Hair follicular keratinocyte (primary cell): ENCODE measurements around the gene C22orf15. TPM values are rescaled to one million over a fixed set of nuclear protein-coding genes. Genes with fewer than 3 reads are reported as not detected.

Experiments used
- total RNA-seq: library from RNA; depleted of rRNA; stranded (reverse); fragments of >200 nt; gene quantifications from 2 replicates; pipeline ENCODE4 v1.2.3, GENCODE V29; 2015

C22orf15 gene, protein sequence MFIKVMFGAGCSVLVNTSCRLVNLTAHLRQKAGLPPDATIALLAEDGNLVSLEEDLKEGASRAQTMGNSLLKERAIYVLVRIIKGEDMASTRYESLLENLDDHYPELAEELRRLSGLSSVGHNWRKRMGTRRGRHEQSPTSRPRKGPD
- not detected in 2 replicates for total RNA-seq

DNA sequence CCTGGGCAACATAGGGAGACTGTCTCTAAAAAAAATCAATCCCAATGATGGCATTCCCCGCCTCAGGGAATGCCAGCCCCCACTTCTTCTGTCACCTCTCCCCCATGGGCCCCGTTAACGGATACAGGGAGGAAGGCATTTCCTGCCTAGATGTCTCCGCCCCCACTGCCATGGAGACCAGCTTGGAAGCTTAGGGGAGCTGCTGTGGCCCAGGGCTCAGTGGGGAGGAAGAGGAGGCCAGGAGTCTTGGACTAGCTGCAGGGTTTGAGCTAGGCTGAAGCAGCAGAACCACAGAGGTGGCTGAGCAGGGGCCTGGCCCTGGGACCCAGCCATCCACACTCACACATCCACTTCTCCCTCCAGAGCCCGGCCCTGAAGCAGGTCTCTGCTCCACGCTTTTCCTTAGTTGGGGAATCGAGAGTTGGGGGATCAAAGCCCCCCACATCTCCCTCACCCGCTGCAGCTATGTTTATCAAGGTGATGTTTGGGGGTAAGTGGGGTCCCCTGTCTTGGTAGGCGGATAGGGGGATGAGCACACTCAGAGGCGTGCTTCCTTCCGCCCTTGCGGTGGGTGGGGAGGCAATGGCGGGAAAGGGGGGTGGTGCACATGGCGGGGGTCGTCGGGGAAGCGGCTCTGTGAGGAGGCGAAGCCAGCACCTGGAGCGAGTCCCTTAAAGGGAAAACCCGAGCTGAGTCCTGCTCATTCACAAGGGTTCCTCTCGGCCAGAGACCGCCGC, at the start of gene C22orf15:
Gene C22orf15, plus strand, starts transcription at position 149 of the 737 bp plus-strand sequence. Its CDS starts 317 bp downstream, at position 466.

DNA sequence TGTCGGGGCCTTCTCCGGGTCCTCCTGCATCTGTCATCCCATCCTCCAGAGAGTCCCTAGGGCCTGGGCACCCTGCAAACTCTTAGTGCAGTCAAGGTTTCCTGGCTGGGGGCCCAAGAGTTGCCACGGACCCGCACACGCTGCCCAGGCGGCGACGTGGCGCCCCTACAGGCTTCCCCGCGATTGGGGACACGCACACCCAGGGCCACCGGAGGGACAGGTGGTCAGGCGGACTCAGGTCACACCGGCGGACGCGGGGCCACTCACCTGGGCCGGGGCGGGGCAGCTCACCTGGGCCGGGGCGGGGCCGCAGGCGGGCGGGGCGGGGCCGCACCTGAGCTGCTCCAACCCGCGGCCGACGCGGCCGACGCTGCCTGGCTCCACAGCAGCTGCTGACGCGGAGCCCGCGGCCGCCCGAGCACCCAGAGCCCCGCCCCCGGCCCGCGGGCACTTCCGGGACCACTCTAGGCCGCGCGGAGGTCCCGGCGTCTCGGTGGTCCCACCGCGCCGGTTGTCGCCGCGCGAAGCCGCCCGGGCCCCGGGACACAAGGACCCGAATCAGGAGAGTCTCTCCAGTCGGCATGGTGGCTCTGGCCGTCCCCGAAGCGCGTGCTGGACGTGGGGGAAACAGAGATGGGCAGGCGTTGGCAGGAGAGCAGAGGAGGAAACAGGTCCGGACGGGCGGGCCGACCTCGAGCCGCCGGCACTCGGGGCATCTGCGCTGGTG, 11.9 kb upstream of the C22orf15 start, which contains the start of gene ZNF70:
Gene ZNF70, minus strand, starts transcription at position 399 of the 727 bp plus-strand sequence. CDS start 5,972 bp downstream, outside the sequence.

DNA sequence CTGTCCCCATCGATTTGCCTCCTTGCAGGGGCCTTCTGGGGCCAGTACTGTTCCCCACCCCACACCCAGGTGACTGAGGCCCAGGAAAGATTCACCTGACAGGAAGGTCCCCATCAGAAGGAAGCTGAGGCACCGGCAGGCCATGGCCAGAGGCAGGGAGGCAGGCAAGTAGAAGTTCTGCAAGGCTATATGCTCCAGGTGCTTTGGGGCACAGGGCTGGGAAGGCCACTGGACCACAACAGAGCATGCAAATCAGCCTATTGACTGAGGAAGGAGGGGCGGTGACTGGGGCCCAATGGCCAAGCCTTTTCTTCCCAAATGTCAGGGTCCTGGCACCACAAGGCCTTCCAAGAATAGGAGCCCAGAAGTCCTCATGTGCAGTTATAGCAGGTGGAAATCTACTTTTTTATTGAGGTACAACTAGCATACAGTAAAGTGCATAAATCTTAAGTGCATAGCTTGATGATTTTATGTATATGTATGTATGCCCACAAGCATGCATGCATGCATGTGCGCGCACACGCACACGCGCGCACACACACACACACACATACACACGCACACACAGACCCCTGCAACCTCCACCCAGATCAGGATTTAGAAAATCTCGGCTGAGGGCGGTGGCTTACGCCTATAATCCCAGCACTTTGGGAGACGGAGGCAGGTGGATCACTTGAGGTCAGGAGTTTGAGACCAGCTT, 8.4 kb upstream of the C22orf15 start, which contains the start of gene VPREB3:
Gene VPREB3, minus strand, starts transcription at position 206 of the 700 bp plus-strand sequence. Its CDS starts 62 bp downstream, at position 144.

DNA sequence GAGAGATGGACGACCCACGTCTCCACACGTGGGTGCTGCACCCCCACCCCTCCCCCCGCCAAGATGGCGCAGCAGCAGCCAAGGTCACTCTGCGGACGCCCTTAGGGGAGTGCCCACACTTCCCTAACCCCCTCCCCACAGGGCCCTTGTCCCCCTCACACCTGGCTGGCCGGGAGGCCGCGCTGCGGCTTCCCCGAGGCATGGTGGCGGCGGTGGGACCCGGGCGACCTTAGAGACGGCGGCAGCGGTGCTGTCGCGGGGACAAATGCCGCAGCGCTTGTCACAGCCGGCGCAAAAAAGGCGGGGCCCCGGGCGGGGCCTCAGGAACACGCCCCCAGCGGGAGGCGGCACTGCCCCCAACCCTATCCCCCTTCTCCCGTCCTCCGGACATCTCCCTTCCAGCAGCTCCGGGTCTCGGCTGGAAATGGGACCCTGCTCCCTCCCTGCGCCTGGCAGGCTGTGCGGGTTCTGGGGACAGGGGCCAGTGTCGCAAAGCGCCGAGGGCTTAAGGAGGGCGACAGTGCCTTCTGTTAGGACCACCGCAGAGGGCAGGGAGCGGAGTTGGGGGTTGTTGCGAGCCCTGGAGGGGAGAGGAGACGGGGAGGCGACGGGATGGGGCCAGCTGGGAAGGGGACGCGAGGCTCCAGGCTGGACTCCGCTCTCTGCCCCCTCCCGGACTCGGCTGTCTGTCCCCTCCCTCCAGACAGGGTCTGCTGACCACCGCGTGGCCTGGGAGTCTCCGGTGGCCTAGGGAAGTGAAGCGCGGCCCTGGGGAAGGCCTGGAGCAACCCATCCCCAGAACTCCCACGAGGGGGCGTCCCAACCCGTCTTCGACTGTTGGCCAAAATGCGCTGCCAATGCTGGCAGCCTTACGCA, 5.1 kb downstream of the C22orf15 start, which contains the start of gene CHCHD10:
Gene CHCHD10, minus strand, starts transcription at position 300 of the 876 bp plus-strand sequence. Its CDS starts 98 bp downstream, at position 202.

DNA sequence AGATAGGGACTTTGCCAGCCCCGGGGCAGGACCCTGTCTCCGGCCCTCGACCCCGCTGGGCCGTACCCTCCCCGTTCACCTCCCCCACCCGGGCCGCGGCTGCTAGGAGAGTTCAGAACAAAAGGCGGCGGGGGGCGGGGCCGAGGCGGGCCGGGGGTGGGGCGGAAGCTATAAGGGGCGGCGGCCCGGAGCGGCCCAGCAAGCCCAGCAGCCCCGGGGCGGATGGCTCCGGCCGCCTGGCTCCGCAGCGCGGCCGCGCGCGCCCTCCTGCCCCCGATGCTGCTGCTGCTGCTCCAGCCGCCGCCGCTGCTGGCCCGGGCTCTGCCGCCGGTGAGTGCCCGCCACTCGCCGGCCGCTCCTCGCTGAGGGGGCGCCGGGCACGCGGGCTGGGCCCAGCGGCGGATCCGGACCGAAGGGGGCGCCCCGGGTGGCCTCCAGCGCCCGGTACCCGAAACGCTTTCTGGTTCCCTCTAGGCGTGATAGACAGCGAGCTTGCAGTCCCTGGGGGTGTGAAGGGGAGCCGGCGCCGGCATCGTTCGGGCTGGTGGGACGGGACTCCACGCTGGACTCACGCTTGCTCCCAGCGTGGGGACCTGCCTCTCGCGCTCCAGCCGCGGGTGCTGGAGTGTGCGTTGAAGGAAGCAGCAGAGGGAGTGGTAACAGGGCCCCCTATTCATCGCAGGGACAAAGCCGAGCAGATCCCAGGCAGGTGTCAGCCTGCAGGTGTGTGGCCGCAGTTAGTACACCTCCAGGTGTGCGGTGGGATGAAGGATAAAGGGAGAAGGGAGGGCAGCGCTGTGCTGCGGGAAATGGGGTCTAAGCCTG, 10.1 kb downstream of the C22orf15 start, which contains the start of gene MMP11:
Gene MMP11, plus strand, starts transcription at position 201 of the 825 bp plus-strand sequence. Its CDS starts 22 bp downstream, at position 223.

DNA sequence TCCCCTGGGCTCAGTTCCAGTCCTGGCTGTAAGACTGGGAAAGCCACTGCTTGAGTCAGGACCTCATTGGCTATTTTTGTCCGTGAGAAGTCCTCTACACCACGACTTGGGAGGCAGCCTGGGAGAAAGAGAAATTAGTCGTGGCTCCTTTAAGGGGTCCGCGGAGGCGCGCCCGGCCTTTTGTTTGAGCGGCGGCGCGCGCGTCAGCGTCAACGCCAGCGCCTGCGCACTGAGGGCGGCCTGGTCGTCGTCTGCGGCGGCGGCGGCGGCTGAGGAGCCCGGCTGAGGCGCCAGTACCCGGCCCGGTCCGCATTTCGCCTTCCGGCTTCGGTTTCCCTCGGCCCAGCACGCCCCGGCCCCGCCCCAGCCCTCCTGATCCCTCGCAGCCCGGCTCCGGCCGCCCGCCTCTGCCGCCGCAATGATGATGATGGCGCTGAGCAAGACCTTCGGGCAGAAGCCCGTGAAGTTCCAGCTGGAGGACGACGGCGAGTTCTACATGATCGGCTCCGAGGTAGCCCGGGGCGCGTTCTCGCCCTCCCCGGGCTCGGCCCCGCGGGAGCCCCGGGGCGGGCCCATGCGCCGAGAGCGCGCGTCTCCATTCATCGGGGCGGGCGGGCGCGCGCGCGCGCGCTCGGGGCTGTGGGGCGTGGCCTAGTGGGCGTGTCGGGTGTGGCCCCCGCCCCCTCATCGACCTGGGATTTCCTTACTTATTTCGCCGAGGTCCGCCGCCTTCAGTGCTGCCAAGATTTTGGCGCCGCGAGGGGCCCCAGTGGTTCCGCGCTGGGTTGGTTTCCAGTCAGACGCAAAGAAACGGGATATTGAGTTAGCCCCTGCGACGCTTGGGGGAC, 24.2 kb downstream of the C22orf15 start, which contains the start of gene SMARCB1:
Gene SMARCB1, plus strand, starts transcription at position 215 of the 848 bp plus-strand sequence. Its CDS starts 204 bp downstream, at position 419.

Other genes starting within 250 kb of the C22orf15 start
- gene IGLL1, start 182.7 kb upstream of the C22orf15 start, total RNA-seq = not detected in 2 replicates
- not detected in 2 replicates for gene DRICH1, start 130.7 kb upstream of the C22orf15 start, total RNA-seq
- not detected in 2 replicates for gene RGL4, start 72.0 kb upstream of the C22orf15 start, total RNA-seq
- 0.99 and 2.3 TPM in 2 replicates for gene ZNF70, start 11.9 kb upstream of the C22orf15 start, total RNA-seq
- gene VPREB3, start 8.6 kb upstream of the C22orf15 start, total RNA-seq = not detected in 2 replicates
- 8.3 and 13.7 TPM in 2 replicates for gene CHCHD10, start 5.0 kb downstream of the C22orf15 start, total RNA-seq
- 0.38 and 0.47 TPM in 2 replicates for gene MMP11, start 9.9 kb downstream of the C22orf15 start, total RNA-seq
- 119 and 127 TPM in 2 replicates for gene SMARCB1, start 24.0 kb downstream of the C22orf15 start, total RNA-seq
- 1.4 and 5.6 TPM in 2 replicates for gene DERL3, start 76.0 kb downstream of the C22orf15 start, total RNA-seq
- gene SLC2A11, start 94.9 kb downstream of the C22orf15 start, total RNA-seq = 3.3 and 3.4 TPM in 2 replicates
- gene MIF, start 131.4 kb downstream of the C22orf15 start, total RNA-seq = 889 and 913 TPM in 2 replicates
- gene GSTT2B, start 198.2 kb downstream of the C22orf15 start, total RNA-seq = 2.4 and 6.5 TPM in 2 replicates
- 1.5 and 2.9 TPM in 2 replicates for gene DDTL, start 203.9 kb downstream of the C22orf15 start, total RNA-seq
- gene DDT, start 211.5 kb downstream of the C22orf15 start, total RNA-seq = 132 and 143 TPM in 2 replicates
- gene GSTT2, start 217.1 kb downstream of the C22orf15 start, total RNA-seq = 0.49 TPM in 1 of 2 replicates, not detected in the other
- not detected in 2 replicates for gene GSTT4, start 242.5 kb downstream of the C22orf15 start, total RNA-seq
- 17.1 and 20.2 TPM in 2 replicates for gene CABIN1, start 248.3 kb downstream of the C22orf15 start, total RNA-seq